HUDEP-2 (cell line): ENCODE results near the gene SLC35B2.

Experiments
- DNase-seq, 76 experiments: peaks; one replicate each; lab custom pipeline; 2025; ENCODE audit not compliant: unreplicated experiment in 76 of 76; lab: John Stamatoyannopoulos, UW

The SLC35B2 gene, protein sequence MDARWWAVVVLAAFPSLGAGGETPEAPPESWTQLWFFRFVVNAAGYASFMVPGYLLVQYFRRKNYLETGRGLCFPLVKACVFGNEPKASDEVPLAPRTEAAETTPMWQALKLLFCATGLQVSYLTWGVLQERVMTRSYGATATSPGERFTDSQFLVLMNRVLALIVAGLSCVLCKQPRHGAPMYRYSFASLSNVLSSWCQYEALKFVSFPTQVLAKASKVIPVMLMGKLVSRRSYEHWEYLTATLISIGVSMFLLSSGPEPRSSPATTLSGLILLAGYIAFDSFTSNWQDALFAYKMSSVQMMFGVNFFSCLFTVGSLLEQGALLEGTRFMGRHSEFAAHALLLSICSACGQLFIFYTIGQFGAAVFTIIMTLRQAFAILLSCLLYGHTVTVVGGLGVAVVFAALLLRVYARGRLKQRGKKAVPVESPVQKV

DNA sequence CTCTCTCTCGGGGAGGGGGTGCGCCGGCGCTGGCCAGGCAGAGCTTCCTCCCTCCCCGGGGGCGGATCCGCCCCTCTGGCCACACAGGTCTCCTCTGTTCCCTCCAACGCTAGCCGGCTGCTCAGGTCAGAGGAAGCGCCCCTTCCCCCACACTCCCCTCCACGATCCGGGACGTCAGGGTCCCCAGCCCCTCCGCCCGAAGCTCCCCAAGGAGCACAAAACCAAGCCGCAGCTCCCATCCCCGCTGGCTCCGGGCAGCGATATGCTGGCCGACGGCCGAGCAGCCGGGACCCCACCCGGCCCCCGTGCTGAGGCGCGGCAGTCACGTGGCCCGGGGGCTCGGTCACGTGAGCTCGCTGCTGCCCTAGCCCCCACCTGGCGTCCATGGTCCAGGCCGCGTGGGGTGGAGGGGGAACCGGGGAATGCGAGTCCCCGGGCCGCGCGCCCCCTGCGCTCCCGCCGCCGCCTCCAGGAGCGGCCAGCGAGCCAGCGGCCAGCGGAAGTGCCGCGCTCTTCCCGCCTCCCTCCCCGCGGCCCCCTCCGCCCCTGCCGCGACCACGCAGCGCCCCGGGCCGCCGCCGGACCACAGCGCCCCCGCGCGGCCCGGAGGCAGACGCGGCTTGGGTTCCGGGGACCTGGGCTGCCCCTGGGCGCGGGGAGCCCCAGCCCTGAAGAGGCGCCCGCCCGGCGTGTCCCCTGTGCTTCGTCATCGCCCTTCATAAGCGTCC, at the start of gene SLC35B2:
SLC35B2 (minus strand) TSS at position 504 of the 728 bp plus-strand sequence; CDS start at position 386, 118 bp downstream.
- DNase-seq: peak in 62 of 76 experiments; percentile 30 to 88 (median 70)

DNA sequence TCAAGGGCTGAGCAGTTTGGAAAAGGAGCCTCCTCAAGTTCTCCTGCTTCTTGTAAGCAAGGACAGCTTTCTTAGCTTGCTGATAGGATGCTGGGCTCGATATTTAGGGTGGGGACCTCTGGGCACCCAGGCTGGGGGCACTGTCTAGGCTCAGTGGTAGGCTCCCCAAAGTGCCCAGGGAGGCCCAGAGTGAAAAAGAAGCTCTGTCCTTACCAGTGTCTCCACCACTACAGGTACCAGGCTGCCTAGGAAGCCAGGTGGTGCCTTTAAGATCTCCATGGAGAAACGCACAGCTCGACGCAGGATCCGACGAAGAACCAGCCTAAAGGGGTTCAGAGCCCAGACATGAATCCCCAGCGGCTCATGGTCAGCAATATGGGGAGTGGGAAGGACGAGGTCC, 49.4 kb upstream of the SLC35B2 start:
- DNase-seq: no peak

DNA sequence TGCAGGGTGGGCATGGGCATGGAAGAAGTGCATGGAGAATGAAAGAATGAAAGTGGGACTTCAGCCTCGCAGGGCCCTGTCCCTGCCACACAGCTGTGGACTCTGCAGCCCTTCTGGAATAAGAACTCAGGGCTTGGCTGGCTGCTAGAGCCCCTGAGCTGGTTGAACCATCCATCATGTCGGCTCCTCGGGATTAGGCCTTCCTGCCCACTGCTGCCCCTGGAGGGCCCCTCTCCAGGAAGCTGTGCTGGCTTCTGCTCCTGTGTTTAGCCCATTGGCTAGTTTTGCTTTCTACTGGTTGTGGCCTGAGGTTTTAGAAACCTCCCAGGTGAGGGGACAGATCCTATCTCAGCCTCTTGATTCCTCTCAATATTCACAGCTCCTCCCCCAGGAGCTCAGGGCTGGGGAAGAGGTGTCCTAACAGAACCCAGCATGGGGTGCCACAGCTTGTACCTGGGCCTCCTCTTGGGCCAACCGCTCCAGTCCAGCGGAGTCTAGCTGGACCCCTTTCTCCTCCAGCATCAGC, 47.9 kb upstream of the SLC35B2 start:
- DNase-seq: no peak

DNA sequence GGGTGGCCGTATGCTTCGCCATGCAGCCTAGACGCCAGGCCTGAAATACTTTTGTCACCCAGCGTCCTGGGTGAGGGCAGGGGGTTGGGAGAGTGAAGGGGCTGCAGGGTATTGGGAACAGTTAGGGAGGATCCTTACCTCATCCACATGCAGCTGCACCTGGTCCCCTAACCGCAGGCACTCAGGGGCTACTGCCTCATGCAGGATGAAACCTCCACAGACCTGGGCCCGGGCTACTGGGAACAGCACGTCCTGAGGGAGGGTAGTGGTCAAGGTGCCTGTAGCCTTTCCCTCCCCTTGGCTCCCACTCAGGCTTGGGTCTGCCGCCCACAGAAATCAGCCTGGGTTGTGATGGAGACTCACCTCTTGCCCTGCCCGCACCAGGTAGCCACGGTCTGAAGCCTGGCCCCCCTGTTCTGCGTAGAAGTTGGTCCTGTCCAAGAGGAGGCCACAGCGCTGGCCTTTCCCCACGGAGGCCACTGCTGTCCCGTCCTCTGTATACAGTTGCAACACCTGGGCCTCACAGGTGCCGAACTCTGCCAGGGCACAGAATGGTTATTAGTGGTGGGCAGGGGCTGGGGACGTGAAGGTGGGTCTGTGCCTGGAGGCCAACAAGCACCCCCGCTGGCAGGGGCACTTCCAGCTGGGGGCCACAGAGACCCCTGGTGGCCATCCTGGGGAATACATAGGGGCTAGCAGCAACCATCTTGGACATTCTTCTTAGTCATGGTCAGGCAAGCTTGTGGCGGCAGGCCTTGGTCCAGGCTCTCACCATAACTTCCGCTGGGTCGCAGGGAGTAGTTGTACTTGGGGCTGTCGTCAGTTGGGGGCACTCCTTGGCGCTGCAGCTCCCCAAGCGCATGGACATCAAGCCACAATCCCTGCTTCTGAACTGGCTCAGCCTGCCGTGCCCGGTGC, 47.2 kb upstream of the SLC35B2 start:
- DNase-seq: peak in 30 of 76 experiments; percentile 11 to 45 (median 22)

DNA sequence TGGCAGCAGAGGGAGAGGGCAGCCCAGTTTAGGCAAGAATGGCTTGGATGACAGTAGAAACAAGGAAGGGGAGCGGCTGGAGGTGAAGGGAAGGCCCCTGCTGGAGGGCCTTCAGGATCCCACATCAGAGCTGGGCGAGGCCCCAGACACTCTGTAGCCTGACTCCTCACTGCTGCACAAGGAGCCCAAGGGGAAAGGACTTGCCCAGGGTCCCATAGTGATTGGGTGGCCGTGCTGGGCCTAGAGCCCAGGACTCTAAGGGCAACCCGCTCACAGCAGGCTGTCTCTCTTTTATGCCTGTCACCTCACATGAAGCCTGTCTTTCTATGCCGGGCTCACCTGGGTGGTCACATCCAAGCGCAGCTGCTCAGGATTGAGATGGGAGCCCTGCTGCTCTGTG, 46.5 kb upstream of the SLC35B2 start:
- no peak for DNase-seq

DNA sequence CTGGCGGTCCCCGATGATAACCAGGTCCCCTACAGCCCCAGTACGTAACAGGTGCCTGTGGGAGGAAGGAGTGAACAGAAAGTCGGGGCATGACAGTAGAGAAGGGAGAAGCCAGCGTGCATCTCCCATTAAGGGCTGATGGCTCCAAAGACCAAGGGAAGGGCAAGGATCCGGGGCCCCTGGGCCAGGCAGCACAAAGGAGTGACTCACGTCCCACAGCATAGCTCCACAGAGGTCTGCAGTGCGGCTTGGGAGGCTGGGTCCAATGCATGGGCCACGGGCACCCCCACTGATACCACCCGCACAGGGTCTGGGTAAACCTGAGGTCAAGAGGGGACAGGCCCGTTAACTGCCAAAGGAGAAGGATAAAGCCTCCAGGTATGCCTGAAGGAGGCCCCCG, 45.5 kb upstream of the SLC35B2 start:
- DNase-seq: no peak

DNA sequence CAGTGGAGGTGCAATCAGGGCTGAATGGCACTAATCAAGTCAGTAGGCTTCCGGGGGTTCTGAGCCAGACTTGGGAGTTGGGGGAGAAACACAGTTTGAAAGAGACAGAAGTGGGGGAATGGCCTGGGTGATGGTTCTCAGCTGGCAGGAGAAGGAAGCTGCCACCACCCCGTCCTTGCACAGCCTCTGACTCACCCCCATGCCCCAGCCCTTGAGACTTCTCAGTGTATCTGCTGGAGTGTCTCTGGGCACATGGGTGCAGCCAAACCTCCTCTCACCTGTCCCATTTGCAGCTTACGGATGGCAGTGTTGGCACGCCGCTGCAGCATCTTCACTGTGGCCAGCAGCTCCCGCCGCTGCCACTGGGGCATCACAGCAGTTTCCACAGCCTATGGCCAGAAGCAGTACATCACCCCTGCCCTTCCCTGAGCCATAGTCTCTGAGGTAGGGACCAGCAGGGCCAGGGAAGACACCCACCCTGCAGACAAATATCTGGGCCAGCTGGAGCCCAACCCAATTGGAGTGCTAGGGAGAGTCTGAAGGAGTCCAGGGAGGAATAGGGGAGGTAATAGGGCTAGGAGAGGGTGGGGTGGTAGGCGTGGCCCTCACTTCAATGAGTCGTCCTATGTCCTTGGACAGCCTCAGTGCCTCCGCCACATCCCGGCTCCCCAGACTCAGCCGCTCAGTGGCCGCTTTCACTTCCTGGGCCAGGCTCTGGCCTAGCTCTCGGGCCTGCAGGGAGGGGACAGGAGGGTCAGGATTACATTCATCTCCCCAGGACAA, 44.6 kb upstream of the SLC35B2 start:
- no peak for DNase-seq

DNA sequence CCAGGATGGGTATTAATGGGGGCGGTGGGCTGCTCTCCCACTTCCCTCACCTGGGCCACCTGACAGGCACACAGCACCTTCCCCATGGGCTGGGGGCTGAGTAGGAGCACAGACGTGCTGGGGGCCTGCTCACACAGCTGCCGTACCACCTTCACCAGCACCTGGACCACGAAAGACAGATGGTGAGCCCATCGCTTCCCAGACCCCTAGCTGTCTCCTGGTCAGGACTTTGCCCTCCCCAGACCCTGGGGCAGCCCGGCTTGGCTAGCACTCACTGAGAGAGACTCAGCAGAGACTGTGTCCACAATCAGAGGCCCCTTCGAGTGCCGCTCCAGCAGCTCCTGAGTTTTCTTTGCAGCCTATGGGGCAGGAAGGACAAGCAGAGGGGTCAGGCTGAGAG, 43.8 kb upstream of the SLC35B2 start:
- DNase-seq: no peak

DNA sequence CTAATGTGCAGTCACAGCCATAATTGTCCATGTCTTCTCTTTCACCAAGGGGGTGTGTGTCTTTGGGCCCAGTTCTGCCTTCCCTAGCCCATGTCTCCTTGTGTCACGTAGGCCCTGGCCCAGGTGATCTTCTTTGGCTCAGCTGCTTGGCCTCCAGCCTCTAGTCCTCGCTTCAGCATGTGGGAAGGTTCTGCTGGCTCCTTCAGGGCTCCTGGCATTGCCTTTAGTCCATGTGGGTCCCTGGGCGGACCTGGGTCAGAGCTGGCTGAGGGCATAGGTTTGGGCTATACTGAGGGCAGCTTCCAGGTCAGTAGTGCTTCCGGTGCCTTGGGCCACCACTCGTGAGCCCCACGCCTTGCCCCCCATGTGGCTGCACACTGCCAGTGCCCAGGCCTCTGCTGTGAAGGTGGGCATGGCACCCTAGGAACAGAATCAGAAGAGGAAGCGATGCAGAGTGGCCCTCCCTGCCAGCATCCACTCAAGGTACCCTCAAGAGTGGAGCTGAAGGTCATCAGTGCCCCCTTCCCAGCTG, 43.0 kb upstream of the SLC35B2 start:
- no peak for DNase-seq

DNA sequence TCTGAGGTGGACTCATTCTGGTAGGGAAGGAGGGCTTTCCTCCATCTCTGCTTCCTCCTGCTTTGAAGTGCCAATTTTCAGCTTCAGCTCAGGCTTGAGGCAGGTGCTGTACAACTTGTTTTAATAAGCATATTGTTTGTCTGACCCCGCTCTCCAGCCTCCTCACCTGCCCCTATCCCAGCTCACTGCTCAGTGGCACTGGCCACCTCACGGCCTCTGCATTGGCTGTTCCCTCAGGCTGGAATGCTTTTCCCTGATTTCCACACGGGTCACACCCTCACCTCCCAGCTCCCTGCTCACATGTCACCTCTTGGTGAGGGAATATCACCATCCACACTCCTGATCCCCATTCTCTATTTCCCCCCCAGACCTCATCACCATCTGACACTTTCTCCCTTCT, 41.5 kb upstream of the SLC35B2 start:
- DNase-seq: no peak

DNA sequence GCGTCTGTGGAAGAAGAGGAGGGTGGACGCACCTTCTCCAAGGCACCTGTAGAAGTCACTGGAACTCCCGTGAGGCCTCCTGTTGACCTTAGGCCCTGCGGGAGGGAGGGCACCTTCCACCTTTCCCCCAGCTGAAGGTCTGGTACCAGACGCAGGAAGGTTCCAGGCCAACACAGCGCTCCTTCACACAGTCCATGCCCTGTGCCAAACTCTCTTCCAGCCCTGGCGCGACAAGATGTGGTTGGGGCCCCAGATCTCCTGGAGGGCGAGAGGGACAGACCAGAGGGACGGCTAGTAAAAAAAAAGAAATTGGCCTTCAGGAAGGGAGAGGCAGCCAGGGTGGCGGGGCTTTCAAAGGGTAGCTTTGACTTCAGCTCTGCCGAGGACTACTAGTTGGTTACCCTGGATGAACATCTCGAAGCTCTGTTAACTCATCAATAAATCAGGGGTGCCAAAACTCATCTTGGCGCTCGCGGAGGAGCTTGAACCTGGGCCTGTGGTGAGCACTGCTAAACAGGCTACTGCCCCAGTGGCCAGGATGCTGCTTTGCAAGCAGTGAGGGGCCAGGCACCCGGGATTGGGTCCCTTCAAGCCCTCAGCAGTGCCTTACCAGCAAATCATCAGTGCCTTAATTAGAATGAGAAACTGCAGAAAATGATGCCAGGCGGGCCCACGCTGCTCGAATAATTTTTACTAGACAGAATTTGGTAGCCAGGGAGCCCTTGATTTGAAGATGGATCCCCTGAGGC, 40.9 kb upstream of the SLC35B2 start:
- peak in 1 of 76 experiments; percentile 8 for DNase-seq

DNA sequence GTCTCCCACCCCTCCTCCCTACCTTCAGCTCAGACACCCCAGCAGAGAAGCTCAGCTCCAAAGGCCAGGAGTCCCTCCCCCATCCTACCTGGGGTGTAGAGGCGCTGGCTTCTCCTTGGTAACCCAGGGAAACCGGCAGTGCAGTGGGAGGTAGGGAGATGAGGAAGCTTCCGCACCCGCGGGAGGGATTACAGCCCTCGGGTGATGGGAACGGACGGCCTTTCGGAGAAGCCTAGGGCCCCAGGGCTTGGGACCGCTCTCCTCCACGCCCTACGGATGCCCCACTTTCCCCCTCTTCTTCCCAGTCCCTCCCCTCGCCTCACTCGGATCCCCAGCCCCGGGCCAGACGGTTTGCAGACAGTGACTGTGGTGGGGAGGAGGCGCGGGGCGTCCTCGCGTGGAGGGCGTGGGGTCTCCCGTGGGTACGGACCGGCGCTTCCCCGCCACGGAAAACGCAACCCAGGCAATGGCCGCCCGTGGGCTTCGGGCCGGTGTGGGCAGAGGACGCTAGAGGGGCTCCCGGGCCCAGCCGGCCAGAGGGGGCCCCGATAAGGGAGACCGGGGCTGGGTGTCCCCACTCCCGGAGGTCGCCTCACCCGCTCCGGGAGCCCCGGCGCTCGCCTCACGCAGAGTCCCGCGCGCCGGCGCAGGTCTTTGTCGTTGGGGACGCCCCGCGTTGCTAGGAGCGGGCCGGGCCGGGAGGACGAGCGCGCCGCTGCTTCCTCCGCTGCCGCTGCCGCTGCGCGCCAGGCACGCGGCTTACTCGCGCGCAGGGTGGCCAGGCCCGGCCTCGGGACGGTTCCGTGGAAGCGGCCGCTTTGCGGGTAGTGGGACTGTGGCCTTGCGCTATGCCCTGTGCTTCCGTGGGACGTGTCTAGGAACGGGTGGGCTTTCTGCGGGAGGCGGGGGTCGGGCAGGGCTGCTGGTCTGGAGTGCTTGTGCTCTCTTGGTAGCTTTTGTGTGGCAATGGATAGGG, 40.0 kb upstream of the SLC35B2 start:
- peak in 5 of 76 experiments; percentile 15 to 54 (median 21) for DNase-seq

DNA sequence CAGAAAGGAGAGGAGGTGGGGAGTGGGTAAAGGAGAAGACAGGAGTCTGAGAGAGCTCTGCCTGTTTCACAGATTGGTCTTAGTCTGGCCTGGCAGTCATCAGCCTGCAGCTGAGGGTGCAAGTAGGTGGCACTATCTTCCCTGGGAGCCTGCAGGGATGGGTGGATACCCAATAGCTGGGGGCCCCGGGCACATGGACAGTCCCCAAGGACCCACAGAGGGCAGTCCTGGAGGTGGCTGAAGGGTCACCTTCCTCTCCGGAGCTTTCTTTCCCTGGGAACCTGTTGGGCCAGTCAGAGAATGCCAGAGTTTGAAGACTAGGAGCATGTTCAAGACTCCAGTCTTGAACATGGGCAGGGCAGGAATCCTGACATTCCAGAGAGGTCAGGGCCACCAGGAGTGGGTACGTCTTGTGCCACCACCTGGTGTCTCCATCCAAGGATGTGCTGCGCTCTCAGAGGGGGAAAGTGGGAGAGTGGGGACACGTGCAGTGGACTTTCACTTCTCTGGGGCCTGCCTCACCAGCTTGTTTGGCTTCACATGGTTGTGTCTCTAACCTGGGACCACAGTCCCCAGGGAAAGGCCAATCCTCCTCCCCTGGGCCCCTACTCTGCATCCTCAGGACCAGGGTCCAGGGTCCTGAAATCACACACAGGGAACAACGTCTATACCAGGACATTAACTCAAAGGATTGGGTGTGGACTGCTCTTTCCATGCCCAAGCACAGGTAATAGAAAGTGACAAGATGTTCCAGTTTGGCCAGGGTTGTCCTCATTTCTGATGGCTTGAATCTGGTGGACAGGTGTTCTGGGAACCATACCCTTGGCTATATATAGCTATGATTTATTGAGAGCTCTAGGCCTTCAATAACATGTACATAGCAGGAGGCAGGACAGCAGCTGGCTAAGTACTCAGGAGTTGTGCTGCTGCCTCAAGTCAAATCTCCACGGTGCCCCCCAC, 37.8 kb upstream of the SLC35B2 start:
- no peak for DNase-seq

DNA sequence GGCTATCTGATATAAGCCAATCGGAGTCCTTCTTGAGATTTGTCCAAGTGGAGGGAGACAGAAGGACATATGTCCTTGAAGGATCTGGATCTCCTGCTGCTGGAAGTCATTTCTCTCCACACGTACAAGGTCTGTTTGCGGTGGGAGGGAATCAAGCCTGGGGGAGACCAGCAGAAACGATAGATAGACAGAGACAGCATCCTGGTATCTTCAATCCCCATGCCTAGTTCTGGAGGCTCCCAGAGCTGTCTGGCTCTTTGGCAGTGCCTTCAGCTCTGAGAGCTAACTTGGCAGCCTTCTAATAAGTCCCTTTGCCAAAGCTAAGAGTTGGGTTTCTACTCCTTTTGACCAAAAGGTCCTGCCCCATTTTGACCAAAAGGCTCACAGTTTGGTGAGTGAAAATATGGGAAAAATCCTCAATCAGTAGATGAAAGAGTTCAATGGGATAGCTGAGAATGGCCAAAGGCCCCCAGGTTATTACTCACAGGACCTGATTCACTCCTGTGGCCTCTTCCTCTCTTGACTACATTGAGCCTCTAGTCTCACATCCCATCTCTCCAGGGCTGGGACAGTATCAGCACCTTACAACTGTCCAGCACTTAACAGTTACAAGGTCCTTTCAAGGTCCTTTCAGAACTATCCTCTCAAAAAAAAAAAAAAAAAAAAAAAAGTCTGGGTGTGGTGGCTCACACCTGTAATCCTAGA, 35.5 kb upstream of the SLC35B2 start:
- DNase-seq: no peak

DNA sequence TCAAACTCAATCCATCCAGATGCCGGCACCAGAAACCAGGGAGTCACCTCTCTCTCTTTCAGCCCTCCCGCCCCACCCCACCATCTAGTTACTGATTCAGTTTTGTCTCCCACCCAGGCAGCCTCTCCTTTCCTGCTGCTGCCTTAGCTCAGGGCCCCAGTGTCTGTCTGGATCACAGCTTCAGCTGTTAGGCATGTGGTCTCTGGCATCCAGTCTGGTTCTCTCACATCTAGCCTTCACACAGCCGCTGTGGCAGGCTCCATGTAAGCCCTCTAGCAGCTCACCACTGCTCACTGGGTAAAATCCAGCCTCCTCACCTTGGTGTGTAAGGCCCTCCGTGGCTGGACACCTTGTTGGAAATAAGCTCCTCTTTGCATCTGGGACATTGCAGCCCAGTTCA, 34.5 kb upstream of the SLC35B2 start:
- DNase-seq: no peak

DNA sequence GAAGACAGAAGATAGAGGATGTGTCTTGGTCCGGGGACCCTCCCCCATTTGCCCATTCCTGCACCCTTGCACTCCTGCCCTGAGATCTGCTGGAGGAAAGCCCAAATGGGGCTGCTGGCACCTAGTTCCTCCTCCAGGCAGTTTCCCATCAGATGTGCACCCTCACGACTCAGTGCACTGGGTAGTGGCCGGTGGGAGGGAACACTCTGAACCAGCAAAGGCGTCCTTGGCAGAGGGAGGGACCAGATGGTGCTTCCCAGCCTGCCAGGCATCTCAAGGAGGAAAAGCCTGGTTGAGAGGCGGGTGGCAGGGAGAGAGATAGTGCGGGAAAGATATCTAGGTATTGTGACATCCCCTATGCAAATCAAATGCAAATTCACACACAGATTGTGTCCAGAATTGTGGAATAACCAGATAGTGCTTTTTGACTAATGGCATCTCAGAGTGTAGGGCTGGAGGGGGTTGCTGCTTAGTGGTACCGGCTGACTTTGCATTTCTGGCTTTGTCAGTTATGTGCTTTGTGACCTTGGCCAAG, 32.5 kb upstream of the SLC35B2 start:
- DNase-seq: no peak
